WTC11 (cell line): Measurements from ENCODE around the gene KIF20B.

Experiments
- MAX ChIP-seq: sonication (generic); formaldehyde crosslinking; IDR thresholded peaks from 2 replicates; pipeline ENCODE4 v1.8.0; 2022; ENCODE audit warnings: mild to moderate bottlenecking, missing genetic modification reagents
- PREB ChIP-seq: sonication (generic); formaldehyde crosslinking; IDR thresholded peaks from 2 replicates; pipeline ENCODE4 v1.8.1; 2022; ENCODE audit warnings: mild to moderate bottlenecking, missing genetic modification reagents, moderate library complexity, borderline replicate concordance
- TF ChIP-seq, protein P1 (sequence below): fragments of 200-600 bp; IDR thresholded peaks from 2 replicates; pipeline ENCODE4 v1.8.0; 2022; ENCODE audit warnings: antibody characterized with exemption
- TF ChIP-seq, protein P2 (sequence below): fragments of 250-450 bp; sonication (Bioruptor Pico); IDR thresholded peaks from 2 replicates; pipeline ENCODE4 v2.1.2; 2022; ENCODE audit warnings: mild to moderate bottlenecking, moderate library complexity

- TF ChIP-seq, protein P1, sequence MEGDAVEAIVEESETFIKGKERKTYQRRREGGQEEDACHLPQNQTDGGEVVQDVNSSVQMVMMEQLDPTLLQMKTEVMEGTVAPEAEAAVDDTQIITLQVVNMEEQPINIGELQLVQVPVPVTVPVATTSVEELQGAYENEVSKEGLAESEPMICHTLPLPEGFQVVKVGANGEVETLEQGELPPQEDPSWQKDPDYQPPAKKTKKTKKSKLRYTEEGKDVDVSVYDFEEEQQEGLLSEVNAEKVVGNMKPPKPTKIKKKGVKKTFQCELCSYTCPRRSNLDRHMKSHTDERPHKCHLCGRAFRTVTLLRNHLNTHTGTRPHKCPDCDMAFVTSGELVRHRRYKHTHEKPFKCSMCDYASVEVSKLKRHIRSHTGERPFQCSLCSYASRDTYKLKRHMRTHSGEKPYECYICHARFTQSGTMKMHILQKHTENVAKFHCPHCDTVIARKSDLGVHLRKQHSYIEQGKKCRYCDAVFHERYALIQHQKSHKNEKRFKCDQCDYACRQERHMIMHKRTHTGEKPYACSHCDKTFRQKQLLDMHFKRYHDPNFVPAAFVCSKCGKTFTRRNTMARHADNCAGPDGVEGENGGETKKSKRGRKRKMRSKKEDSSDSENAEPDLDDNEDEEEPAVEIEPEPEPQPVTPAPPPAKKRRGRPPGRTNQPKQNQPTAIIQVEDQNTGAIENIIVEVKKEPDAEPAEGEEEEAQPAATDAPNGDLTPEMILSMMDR = no peak
- TF ChIP-seq PREB (CRISPR knock-in tag) (no peak), MAX (CRISPR knock-in tag) (no peak)
- TF ChIP-seq, protein P2, sequence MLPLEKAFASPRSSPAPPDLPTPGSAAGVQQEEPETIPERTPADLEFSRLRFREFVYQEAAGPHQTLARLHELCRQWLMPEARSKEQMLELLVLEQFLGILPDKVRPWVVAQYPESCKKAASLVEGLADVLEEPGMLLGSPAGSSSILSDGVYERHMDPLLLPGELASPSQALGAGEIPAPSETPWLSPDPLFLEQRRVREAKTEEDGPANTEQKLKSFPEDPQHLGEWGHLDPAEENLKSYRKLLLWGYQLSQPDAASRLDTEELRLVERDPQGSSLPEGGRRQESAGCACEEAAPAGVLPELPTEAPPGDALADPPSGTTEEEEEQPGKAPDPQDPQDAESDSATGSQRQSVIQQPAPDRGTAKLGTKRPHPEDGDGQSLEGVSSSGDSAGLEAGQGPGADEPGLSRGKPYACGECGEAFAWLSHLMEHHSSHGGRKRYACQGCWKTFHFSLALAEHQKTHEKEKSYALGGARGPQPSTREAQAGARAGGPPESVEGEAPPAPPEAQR = no peak
These were observed 42.6 kb downstream of the KIF20B start for GRCh38 chr10:89744026-89744425.
